ENCODE results near the gene RHOT1.

RHOT1 gene

DNA sequence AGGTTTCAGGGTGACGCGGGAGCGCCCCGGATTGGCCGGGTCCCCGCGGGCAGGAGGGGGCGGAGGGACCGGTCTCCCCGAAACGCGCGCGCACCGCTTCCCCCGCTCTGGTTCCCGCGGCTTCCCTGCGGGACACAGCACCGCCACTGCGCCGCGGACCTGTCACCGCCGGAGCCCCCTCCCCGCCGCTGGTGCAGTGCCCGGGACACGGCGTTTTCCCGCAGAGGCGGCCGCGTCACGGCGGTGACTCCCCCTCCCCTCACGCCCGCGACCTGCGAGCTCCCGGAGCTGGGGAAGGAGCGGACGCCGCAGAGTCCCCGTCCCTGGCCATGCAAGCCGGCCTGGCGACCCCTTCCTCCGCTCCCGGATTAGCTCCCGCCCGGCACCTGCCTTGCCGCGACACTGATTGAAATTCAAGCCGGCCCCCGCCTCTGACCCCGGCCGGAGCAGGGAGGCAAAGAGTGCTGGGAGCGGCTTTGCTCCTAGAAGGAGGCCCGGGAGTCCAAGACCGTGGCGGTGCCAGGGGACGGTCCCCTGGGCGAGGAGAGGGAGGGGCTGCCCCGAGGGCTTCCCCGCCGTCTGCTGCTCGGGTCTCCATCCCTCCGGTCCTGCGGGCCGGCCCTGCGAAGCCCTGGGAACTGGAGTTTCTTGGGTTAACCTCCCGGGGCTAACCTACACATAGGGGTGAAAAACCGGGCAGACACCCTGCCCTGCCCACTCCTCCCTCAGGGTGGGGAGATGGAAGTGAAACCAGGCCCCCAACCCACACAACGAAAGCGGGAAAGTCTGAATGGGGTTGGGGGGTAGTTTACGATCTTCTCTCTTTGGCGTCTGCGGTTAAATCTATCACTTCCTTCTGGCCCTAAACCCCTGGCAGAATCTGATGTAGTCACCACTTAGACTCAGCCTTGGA, 124.3 kb downstream of the RHOT1 start:
- DNase-seq, result peak in 5 of 58 donors; percentile 15 to 35 (median 31)

DNA sequence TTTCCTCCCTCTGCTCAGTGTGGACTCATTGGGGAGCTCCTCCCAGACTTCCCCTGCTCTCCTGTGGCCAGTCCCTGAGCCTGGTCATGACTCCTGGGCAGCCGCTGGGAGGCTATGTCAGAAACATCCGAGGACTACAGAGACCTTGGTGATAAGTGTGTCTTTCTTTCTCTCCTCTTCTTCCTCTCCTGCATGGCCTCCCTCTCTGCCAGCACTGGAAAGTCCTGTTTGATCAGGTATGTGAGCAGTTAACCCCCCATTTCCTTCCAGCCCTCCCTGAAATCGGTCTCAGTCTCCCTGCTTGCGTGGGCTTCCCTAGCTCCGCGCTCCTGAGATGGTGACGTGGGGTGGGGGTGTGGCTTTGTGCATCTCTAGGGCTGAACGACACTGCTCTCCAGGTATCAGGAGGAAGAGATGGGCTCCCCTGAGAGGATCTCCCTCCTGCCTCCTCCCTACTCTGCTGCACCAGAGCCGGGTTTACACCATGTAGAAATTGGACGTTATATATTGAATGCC, 125.4 kb downstream of the RHOT1 start:
- DNase-seq, result peak in 11 of 58 donors; percentile 11 to 64 (median 36)

DNA sequence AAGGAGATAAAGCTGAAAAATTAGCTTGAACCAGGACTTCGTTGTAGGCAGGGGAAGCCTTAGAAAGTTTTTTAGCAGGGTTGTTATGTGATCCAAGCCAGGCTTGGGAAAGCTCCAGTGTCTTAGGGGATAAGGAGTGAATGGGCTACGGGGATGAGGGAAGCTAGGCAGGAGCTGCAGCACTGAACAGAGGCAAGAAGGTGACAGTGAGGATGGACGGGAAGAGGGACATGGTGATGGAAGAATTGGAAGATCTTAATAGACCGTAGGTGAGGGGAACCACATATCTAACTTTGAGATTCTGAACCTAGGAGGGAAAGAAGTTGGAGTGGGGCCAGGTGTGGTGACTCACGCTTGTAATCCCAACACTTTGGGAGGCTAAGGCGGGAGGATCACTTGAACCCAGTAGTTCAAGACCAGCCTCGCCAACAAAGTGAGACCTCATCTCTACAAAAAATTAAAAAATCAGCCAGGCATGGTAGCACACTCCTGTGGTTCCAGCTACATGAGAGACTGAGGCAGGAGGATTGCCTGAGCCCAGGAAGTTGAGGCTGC, 126.5 kb downstream of the RHOT1 start:
- no peak for DNase-seq

DNA sequence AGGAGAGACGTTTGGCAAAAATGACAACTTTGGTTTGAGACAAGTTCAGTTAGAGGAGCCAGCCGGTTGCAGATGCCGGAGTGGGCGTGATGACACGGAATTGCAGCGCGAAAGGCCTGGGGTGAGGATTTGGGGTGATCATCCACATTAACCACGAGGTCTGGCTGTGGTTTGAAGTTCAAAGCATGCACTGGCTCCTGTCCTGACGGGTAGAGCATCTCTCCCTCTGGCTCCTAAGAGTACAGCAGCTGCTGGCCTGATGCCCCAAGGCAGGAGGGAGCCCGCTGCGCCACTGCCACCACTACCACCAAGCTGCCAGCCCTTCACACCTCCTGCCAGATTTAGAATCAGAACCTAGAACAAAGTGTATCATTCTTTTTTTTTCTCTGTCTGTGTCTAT, 127.1 kb downstream of the RHOT1 start:
- DNase-seq, result peak in 26 of 58 donors; percentile 9 to 63 (median 30)

DNA sequence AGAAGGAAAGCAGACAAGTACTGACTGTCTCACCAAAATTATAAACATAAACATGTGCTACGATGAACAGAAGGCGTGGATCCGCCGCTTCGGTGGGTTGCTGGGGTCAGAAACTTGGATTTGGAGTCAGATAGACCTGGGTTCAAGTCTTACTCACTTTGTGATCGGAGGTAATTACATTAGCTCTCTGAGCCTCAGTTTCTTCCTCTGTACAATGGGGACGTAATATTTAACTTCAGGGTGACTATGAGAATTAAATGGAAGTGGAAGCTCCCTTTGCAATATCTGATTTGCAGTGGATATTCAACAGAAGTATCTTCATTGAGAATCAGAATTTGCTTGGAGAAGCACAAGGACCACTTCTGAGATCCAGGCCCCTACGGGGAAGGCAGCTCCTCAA, 129.5 kb downstream of the RHOT1 start:
- no peak for DNase-seq

DNA sequence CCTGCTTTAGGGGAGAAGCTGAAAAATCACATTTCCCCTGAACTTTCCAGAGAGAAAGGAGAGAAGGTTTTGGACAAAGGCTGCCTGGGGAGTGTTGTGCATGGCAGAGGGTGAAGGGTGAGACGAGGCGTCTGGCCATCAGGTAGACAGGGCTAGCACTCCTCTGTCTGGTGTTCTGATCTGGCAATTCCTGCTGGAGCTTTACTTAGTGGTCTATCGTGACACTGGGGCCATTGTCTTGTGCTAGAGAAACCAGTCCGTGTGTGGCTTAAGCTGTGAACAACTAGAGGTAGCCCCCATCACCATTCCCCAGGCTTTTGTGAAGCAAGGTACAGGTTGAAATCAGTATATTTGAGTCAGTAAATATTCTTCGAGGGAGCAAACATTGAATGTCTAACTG, 131.8 kb downstream of the RHOT1 start:
- DNase-seq, result no peak

DNA sequence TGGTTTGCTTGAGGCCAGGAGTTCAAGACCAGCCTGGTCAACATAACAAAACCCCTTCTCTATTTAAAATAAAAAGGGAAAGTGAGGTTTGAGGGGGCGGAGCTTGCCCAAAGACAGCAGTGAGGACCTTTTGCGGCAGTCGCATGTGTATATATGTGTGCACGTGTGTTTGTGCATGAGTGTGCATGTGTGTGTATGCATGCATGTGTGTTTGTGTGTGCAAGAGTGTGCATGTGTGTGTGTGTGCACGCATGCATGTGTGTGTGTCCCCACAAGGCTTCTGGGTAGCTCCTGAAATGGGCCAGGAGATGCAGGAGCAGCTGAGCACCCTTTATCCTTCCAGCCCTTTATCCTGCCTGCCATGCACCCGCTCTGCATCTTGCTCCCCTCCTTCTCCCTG, 132.3 kb downstream of the RHOT1 start:
- DNase-seq, result no peak

All from anterior cingulate cortex (tissue), 58 donors.